Keratinocyte (primary cell): Measurements from ENCODE around the gene SLC23A2.

Experiments
- EZH2 ChIP-seq: IDR thresholded peaks from one replicate; pipeline ENCODE4 v1.6.1; 2012; ENCODE audit warnings: inconsistent platforms, mild to moderate bottlenecking, low read length, moderate library complexity
- TF ChIP-seq, protein P1 (sequence below), 3 experiments: IDR thresholded peaks in 1 of 3; conservative IDR thresholded peaks in 1 of 3; optimal IDR thresholded peaks in 1 of 3; 2 replicates in 2 of 3; 3 replicates in 1 of 3; pipeline versions ENCODE3 to v1.5.1; 2011; ENCODE audit warnings: low read length in 3 of 3, mild to moderate bottlenecking in 3 of 3, moderate library complexity in 2 of 3, control low read depth in 1 of 3, inconsistent platforms in 1 of 3; ENCODE audit not compliant: insufficient read depth in 2 of 3; ENCODE audit errors: extremely low read depth in 1 of 3

DNA sequence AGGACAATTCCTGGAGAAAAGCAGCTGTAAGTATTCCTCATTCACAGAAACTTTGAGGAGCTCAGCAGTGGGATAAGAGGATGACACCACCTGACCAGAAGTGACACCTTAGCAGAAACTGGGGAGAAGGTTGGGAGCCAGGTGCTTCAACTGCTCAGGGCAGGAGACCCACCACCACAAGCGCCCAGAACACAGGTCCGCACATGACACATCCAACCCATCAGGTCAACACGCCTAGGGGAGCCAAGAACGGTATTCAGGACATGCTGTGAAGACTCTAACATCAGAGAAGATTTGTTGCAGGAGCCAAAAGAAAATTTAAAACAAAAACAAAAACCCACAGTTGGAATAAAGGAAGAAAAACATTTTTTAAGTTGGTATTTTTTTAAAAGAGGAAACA is 50.5 kb downstream of the SLC23A2 start:
- TF ChIP-seq, protein P1, sequence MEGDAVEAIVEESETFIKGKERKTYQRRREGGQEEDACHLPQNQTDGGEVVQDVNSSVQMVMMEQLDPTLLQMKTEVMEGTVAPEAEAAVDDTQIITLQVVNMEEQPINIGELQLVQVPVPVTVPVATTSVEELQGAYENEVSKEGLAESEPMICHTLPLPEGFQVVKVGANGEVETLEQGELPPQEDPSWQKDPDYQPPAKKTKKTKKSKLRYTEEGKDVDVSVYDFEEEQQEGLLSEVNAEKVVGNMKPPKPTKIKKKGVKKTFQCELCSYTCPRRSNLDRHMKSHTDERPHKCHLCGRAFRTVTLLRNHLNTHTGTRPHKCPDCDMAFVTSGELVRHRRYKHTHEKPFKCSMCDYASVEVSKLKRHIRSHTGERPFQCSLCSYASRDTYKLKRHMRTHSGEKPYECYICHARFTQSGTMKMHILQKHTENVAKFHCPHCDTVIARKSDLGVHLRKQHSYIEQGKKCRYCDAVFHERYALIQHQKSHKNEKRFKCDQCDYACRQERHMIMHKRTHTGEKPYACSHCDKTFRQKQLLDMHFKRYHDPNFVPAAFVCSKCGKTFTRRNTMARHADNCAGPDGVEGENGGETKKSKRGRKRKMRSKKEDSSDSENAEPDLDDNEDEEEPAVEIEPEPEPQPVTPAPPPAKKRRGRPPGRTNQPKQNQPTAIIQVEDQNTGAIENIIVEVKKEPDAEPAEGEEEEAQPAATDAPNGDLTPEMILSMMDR (optimal IDR thresholded peaks at IDR 0.05 in 1 of 3, IDR thresholded peaks at IDR 0.05 in 1 of 3, conservative IDR thresholded peaks at IDR 0.05 in 1 of 3; ENCODE audit: extremely low read depth in 1 of 3, insufficient read depth in 2 of 3, low read length in 3 of 3): no peak
- TF ChIP-seq EZH2: no peak
